Activated CD4-positive, alpha-beta memory T cell treated with anti-CD3 and anti-CD28 coated beads, Interleukin-2, amount 10 ng/mL, durations not matched to agents 7 days and 5 days (primary cell): ENCODE results near the gene CDK10. TPM values are rescaled to one million over a fixed set of nuclear protein-coding genes. Genes with fewer than 3 reads are reported as not detected.
"Not testable (repeated sequence)": the region's sequence is repeated elsewhere in the genome, so short reads cannot be mapped to it uniquely, and the experiment has no call there.

ENCODE experiments used
- CTCF ChIA-PET: fragments of 350-600 bp; sonication (Branson Sonifier 250); formaldehyde crosslinking; loops from one replicate; lab custom pipeline; 2021; ENCODE audit warnings: antibody characterized with exemption, inconsistent platforms; lab: Charles Lee
- POLR2A ChIA-PET: fragments of 350-600 bp; sonication (Branson Sonifier 250); formaldehyde crosslinking; loops from one replicate; lab custom pipeline; 2021; ENCODE audit warnings: antibody characterized with exemption; lab: Charles Lee
- DNase-seq: peaks from one replicate; pipeline ENCODE4 v3.0.0-alpha.2; 2020
- H3K27ac Mint-ChIP-seq: one replicate; pipeline ENCODE4 v1.8.0; 2021; ENCODE audit warnings: mild to moderate bottlenecking, mixed read lengths
- H3K27me3 Mint-ChIP-seq: one replicate; pipeline ENCODE4 v1.8.0; 2021; ENCODE audit warnings: mixed read lengths
- H3K36me3 Mint-ChIP-seq: one replicate; pipeline ENCODE4 v1.8.0; 2021; ENCODE audit warnings: low read depth, mixed read lengths
- H3K4me1 Mint-ChIP-seq: one replicate; pipeline ENCODE4 v1.8.0; 2021; ENCODE audit warnings: mixed read lengths
- H3K4me3 Mint-ChIP-seq: one replicate; pipeline ENCODE4 v1.8.0; 2021; ENCODE audit warnings: mild to moderate bottlenecking, mixed read lengths
- H3K9me3 Mint-ChIP-seq: one replicate; pipeline ENCODE4 v1.8.0; 2021; ENCODE audit warnings: mixed read lengths
- total RNA-seq, 2 experiments: library from RNA; stranded (reverse); gene quantifications; one replicate each; pipeline ENCODE4 v1.2.3, GENCODE V29; 2021

Gene CDK10
- total RNA-seq, 2 experiments from 2014 or later: 73.2 to 74.0 TPM

- H3K9me3 Mint-ChIP-seq, H3K27me3 Mint-ChIP-seq, DNase-seq, H3K36me3 Mint-ChIP-seq: not testable (repeated sequence)
- Mint-ChIP-seq H3K4me1 (peaks cover 39% of the 10 kb centered on the region), H3K4me3 (peak overlapping the region; percentile 64), H3K27ac (peak overlapping the region; percentile 58)
- ChIA-PET POLR2A (interaction anchor here (0.6 to 7.3 kb wide), 16 partner anchors 10 to 251 kb away, joined by 3 to 36 read pairs (median 4); partner anchors contain the start of genes CDK10, CHMP1A, FANCA and SPATA33), CTCF (interaction anchor here (0.7 to 4.7 kb wide), 36 partner anchors 10 to 482 kb away, joined by 3 to 72 read pairs (median 7); partner anchors contain the start of genes CDK10, CHMP1A, FANCA and SPATA33)
Observed at GRCh38 chr16:89699629-89700099, 13.2 kb downstream of the CDK10 start.

- POLR2A ChIA-PET: interaction anchor here (0.6 to 7.3 kb wide), 17 partner anchors 10 to 250 kb away, joined by 3 to 36 read pairs (median 4); partner anchors contain the start of genes CDK10, CHMP1A, SPATA33 and TCF25
- CTCF ChIA-PET: interaction anchor here (0.6 to 4.7 kb wide), 40 partner anchors 9 to 483 kb away, joined by 3 to 72 read pairs (median 6); partner anchors contain the start of genes CDK10, CHMP1A, FANCA and SPATA33
- Mint-ChIP-seq H3K9me3 (no peaks in the 10 kb centered on the region), H3K36me3 (no peaks in the 10 kb centered on the region), H3K27me3 (no peaks in the 10 kb centered on the region), H3K27ac (peak overlapping the region; percentile 58), H3K4me3 (peak overlapping the region; percentile 64), H3K4me1 (peaks cover 37% of the 10 kb centered on the region)
- peak; percentile 96 for DNase-seq
Observed at GRCh38 chr16:89700100-89700648, 13.7 kb downstream of the CDK10 start.

DNA sequence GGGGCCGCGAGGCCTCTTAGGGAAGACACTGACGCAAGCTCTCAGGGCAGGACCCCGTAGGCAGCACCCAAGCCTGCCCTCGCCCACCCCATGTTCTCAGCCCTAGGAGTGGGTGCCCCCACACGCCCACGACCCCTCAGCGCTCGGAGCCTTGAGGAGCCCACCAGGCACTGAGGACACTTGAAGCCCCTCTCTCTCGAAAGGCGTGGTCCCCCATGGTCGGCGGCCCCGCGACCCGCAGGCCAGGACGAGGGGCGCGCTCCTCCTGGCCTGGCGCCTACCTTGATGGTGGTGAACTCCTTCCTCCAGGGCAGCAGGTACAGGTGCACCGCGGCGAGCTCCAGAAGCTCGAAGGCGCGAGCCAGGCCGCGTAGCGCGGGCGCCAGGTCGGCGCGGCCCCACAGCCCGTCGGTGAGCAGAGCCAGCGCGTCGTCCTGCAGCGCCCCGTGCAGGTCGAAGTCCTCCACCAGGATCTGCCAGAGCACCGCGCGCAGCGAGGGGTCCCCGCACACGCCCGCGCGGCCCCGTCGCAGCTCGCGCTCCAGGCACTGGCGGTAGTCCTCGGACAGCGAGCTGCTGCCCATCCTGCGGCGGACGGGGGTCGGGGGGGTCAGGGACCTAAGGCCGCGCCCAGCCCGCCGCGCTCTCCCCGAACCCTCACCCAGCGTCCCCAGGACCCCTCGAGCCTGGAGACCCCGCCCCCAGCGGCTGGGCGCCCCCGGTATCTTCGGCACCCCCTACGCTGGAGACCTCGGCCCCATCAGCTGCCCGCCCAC lies 14.3 kb downstream of the CDK10 start:
- POLR2A ChIA-PET: interaction anchor here (0.9 to 7.3 kb wide), 14 partner anchors 9 to 249 kb away, joined by 3 to 36 read pairs (median 4); partner anchors contain the start of genes CDK10, CHMP1A, SPATA33 and TCF25
- CTCF ChIA-PET: interaction anchor here (0.6 to 4.7 kb wide), 39 partner anchors 8 to 246 kb away, joined by 3 to 72 read pairs (median 6); partner anchors contain the start of genes CDK10, CHMP1A, FANCA and SPATA33
- peak overlapping the region; percentile 58 for H3K27ac Mint-ChIP-seq

DNA sequence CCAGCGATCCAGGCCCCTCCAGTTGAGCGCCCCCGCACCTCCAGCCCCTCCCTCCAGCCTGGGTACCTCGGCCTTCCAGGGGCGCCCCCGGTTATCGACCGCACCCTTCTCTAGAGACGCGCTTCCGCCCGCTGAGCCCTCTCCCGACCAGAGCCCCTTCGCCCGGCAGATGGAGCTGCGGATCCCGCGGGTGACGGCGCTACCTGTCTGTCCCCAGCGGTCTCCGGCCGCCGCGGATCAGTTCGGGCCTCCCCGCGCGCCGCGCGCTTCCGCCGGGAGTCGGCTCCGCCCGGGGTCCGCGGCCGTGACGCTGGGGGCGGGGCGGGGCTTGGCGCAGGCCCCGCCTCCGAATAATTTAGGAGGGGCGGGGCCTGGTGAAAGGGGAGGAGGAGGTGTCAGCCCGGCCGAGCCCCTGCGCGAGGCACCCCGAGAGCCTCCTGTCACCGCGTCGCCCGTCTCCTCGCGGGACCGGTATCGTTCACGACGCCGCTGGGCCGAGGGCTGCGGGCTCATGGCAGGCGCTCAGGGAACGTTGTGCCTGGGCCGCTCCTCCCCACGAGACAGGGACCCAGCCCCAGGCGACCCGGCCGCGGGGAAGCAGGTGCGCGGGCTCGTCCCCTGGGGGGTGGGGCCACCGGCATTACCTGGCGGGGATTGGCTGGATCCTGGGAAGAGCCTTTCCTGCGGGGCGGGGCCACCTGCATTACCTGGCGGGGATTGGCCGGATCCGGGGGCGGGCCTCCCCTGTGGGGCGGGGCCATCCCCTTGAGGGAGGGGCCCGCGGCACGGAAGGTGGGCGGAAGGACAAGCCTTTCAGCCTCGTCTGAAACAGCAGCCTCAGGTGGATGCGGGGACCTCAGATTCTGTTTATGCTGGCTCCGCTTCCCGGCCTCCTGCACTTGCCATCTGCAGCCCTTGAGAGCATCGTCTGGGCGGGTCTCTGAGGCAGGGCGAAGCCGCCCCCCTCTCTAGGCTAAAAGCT lies 15.2 kb downstream of the CDK10 start, which contains the start of gene SPATA2L:
Gene SPATA2L (minus strand): TSS at position 281 of the 982 bp plus-strand sequence. CDS start 473 bp downstream, outside the sequence.
- POLR2A ChIA-PET: interaction anchor here (1.0 to 8.2 kb wide), 11 partner anchors 8 to 172 kb away, joined by 3 to 49 read pairs (median 10); partner anchors contain the start of genes CDK10, CHMP1A, SPATA33 and TCF25

More for the DNA sequence above, 14.3 kb downstream of the CDK10 start:
- H3K4me1 Mint-ChIP-seq: peaks cover 34% of the 10 kb centered on the region
- peak overlapping the region; percentile 77 for H3K4me3 Mint-ChIP-seq
- DNase-seq: peak; percentile 67
- no peaks in the 10 kb centered on the region for H3K36me3 Mint-ChIP-seq
- no peaks in the 10 kb centered on the region for H3K27me3 Mint-ChIP-seq
- H3K9me3 Mint-ChIP-seq: no peaks in the 10 kb centered on the region

DNA sequence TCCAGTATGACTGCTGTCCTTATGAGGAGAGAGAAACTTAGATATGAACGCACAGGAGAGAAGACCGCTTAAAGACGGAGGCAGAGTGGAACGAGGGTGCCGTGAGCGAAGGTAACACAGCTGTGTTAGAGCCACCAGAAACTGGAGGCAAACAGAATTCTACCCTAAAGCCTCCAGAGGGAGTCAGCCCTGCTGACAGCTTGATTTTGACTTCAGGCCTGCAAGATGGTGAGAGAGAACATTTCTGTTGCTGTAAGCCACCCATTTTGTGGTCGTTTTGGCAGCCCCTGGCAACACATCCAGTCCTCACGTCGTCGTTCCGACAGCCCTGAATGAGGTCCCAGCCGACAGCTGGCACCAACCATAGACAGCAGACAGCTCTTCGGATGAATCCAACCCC lies 17.8 kb downstream of the CDK10 start:
- DNase-seq: no peak
- peaks cover 25% of the 10 kb centered on the region for H3K4me1 Mint-ChIP-seq
- H3K9me3 Mint-ChIP-seq: no peaks in the 10 kb centered on the region
- no peak overlapping the region for H3K4me3 Mint-ChIP-seq
- H3K27me3 Mint-ChIP-seq: no peaks in the 10 kb centered on the region
- ChIA-PET POLR2A (interaction anchor here (1.4 to 8.2 kb wide), 3 partner anchors 20 to 169 kb away, joined by 3 to 49 read pairs (median 7); partner anchors contain the start of gene TCF25), CTCF (interaction anchor here (0.7 to 5.4 kb wide), 7 partner anchors 18 to 170 kb away, joined by 3 to 58 read pairs (median 9); no protein-coding TSS in a partner anchor)
- no peak overlapping the region for H3K27ac Mint-ChIP-seq
- no peaks in the 10 kb centered on the region for H3K36me3 Mint-ChIP-seq

More for the DNA sequence above, 15.2 kb downstream of the CDK10 start, which contains the start of gene SPATA2L:
- Mint-ChIP-seq H3K9me3 (no peaks in the 10 kb centered on the region), H3K27me3 (no peaks in the 10 kb centered on the region), H3K27ac (peak within 1 kb of the TSS; percentile 71), H3K4me1 (peaks cover 30% of the 10 kb centered on the region), H3K4me3 (peak within 1 kb of the TSS; percentile 77), H3K36me3 (no peaks in the 10 kb centered on the region)
- CTCF ChIA-PET: interaction anchor here (0.6 to 4.7 kb wide), 12 partner anchors 9 to 172 kb away, joined by 3 to 72 read pairs (median 8); partner anchors contain the start of genes CHMP1A, SPATA33 and TCF25
- peak; percentile 96 for DNase-seq

GRCh38 chr16:89705006-89705405 lies 18.5 kb downstream of the CDK10 start:
- no peak overlapping the region for H3K27ac Mint-ChIP-seq
- H3K4me3 Mint-ChIP-seq: no peak overlapping the region
- POLR2A ChIA-PET: interaction anchor here (1.3 to 8.2 kb wide), 5 partner anchors 13 to 159 kb away, joined by 3 to 49 read pairs (median 11); partner anchors contain the start of gene VPS9D1
- H3K36me3 Mint-ChIP-seq: no peaks in the 10 kb centered on the region
- CTCF ChIA-PET: interaction anchor here (1.2 to 5.4 kb wide), 10 partner anchors 8 to 205 kb away, joined by 4 to 58 read pairs (median 14); no protein-coding TSS in a partner anchor
- peaks cover 22% of the 10 kb centered on the region for H3K4me1 Mint-ChIP-seq
- no peak for DNase-seq
- H3K27me3 Mint-ChIP-seq: no peaks in the 10 kb centered on the region
- H3K9me3 Mint-ChIP-seq: no peaks in the 10 kb centered on the region

GRCh38 chr16:89706518-89707260 lies 20.2 kb downstream of the CDK10 start:
- no peak overlapping the region for H3K27ac Mint-ChIP-seq
- ChIA-PET CTCF (interaction anchor here (0.6 to 5.4 kb wide), 22 partner anchors 8 to 204 kb away, joined by 3 to 58 read pairs (median 6); no protein-coding TSS in a partner anchor), POLR2A (interaction anchor here (0.8 to 8.2 kb wide), 15 partner anchors 11 to 167 kb away, joined by 3 to 49 read pairs (median 6); partner anchors contain the start of genes TCF25 and VPS9D1)
- H3K27me3 Mint-ChIP-seq: no peaks in the 10 kb centered on the region
- H3K4me3 Mint-ChIP-seq: no peak overlapping the region
- DNase-seq: no peak
- no peaks in the 10 kb centered on the region for H3K9me3 Mint-ChIP-seq
- H3K4me1 Mint-ChIP-seq: peaks cover 14% of the 10 kb centered on the region
- no peaks in the 10 kb centered on the region for H3K36me3 Mint-ChIP-seq

DNA sequence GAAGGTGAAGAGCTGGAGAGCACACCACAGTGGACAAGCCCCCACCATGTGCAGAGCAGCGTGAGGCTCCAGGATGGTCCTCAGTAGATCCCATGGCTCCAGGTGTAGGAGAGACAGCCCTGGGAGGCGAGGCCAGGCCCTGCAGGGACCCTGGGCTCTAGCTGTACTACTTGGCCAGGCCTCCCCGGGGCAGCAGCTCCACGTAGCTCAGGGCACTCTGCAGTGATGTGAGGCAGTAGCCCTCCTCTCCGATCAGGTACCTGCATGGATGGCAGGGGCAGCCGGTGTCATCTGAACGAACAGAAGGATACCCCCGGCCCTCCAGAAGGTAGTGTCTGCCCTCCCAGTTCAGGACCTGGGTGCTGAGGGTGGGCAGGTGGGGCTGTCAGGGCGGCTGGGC lies 21.2 kb downstream of the CDK10 start:
- no peaks in the 10 kb centered on the region for H3K27me3 Mint-ChIP-seq

GRCh38 chr16:89708481-89708931 lies 22.0 kb downstream of the CDK10 start:
- DNase-seq: no peak
- Mint-ChIP-seq H3K4me1 (peaks cover 12% of the 10 kb centered on the region), H3K9me3 (no peaks in the 10 kb centered on the region), H3K27me3 (no peaks in the 10 kb centered on the region), H3K4me3 (no peak overlapping the region), H3K36me3 (no peaks in the 10 kb centered on the region), H3K27ac (no peak overlapping the region)
- POLR2A ChIA-PET: interaction anchor here (0.9 to 8.2 kb wide), 6 partner anchors 9 to 155 kb away, joined by 3 to 49 read pairs (median 4); partner anchors contain the start of gene VPS9D1
- CTCF ChIA-PET: interaction anchor here (1.0 to 2.4 kb wide), 3 partner anchors 8 to 155 kb away, joined by 3 to 8 read pairs (median 3); no protein-coding TSS in a partner anchor

More for the DNA sequence above, 21.2 kb downstream of the CDK10 start:
- ChIA-PET CTCF (interaction anchor here (0.8 to 5.4 kb wide), 6 partner anchors 16 to 156 kb away, joined by 3 to 58 read pairs (median 4); no protein-coding TSS in a partner anchor), POLR2A (interaction anchor here (1.1 to 8.2 kb wide), 5 partner anchors 10 to 153 kb away, joined by 3 to 49 read pairs (median 6); partner anchors contain the start of gene VPS9D1)
- no peaks in the 10 kb centered on the region for H3K9me3 Mint-ChIP-seq
- no peak for DNase-seq
- no peak overlapping the region for H3K27ac Mint-ChIP-seq
- no peaks in the 10 kb centered on the region for H3K36me3 Mint-ChIP-seq
- H3K4me1 Mint-ChIP-seq: peaks cover 11% of the 10 kb centered on the region
- H3K4me3 Mint-ChIP-seq: no peak overlapping the region

DNA sequence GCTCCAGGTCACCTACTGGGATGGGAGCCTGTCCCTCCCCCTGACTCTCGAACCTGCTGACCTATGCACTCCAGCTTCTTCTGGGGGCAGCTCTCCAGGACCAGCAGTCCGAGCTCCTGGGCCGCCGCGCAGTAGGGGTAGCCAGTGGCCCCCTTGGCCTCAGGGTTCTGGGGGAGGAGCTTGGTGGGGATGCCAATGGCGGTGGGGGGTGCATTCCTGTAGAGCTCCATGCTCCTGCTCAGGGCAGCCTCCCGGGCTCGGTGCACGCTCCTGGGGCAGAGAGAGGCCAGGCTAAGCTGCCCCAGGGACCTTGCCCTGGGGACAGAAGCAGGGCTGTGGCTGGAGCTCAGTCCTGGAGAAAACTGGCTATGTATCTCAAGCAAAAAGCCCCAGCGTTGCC lies 22.7 kb downstream of the CDK10 start:
- Mint-ChIP-seq H3K27ac (no peak overlapping the region), H3K9me3 (no peaks in the 10 kb centered on the region), H3K27me3 (no peaks in the 10 kb centered on the region), H3K4me1 (peaks cover 12% of the 10 kb centered on the region), H3K4me3 (no peak overlapping the region), H3K36me3 (no peaks in the 10 kb centered on the region)
- CTCF ChIA-PET: interaction anchor here (1.1 to 2.4 kb wide), 3 partner anchors 9 to 151 kb away, joined by 3 to 8 read pairs (median 7); no protein-coding TSS in a partner anchor
- no peak for DNase-seq
- POLR2A ChIA-PET: interaction anchor here (0.8 to 8.2 kb wide), 10 partner anchors 9 to 164 kb away, joined by 3 to 49 read pairs (median 4); partner anchors contain the start of genes SPATA2L, TCF25 and VPS9D1
